DOHH2 (cell line): ENCODE data around the gene SPACDR.

Experiments used
- CTCF ChIP-seq: fragments of 200-600 bp; sonication (generic); IDR thresholded peaks from one replicate; pipeline ENCODE4 v1.5.1; 2014; ENCODE audit warnings: antibody characterized with exemption, mild to moderate bottlenecking, low read depth, low read length; ENCODE audit not compliant: poor library complexity, severe bottlenecking
- EZH2phosphoT487 ChIP-seq: fragments of 200-600 bp; sonication (generic); IDR thresholded peaks from 2 replicates; pipeline ENCODE4 v1.6.1; 2017; ENCODE audit warnings: borderline replicate concordance, mild to moderate bottlenecking, antibody characterized with exemption, low read length, moderate library complexity, mixed read lengths

GRCh38 chr7:100504887-100505611 is 41.0 kb upstream of the SPACDR start:
- TF ChIP-seq CTCF (no peak), EZH2phosphoT487 (no peak)
